ENCODE results near the gene ABR. TPM values are rescaled to one million over a fixed set of nuclear protein-coding genes. Genes with fewer than 3 reads are reported as not detected.
A peak's percentile ranks its signal among the peaks of the same experiment; 100 is the strongest.
"Not testable (repeated sequence)": the region's sequence is repeated elsewhere in the genome, so short reads cannot be mapped to it uniquely, and the experiment has no call there.

Gene ABR
- total RNA-seq, 1 donor from 2014 or later, result 110 TPM

DNA sequence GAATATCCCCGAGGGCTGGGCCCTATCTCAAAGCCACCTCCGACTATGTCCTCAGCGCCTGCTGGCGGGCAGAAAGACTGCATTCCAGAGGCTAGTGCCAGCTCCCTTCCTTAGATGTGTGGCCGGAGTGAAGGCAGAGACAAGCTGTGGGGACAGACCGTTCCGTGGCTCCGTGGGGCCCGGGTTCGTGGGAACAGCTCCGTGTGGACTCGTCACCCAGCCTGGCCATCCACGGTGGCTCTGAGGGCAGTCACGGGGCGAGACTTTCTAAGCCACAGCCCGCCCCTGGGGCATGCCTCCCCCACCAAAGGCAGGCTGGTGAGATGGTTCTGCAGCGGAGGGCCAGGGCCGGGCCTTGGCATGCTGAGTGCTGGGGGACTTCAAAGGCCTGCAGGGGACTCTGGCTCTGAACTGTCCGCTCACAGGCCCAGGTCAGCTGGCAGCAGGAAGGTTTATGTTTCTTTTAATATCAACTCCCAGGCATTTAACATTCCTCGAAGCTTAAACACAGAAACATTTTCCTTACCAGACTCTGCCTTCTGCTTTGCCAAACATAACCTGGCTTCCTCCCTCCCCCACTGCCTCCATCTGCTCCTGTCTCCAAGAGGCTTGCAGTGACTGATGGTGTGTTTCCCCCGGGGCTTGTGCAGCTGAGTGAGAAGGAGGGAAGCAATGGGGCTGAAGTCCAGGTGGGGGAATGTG lies 132.5 kb downstream of the ABR start:
- Mint-ChIP-seq H3K36me3 (ENCODE audit: unreplicated experiment) (peaks cover 8% of the 10 kb centered on the region), H3K4me3 (ENCODE audit: unreplicated experiment) (no peak overlapping the region), H3K27ac (ENCODE audit: unreplicated experiment) (peak overlapping the region; percentile 78), H3K27me3 (ENCODE audit: unreplicated experiment) (no peaks in the 10 kb centered on the region), H3K4me1 (ENCODE audit: unreplicated experiment) (peaks cover 52% of the 10 kb centered on the region), H3K9me3 (ENCODE audit: unreplicated experiment) (no peaks in the 10 kb centered on the region)
- DNase-seq (ENCODE audit: extremely low spot score, unreplicated experiment), result no peak
- TF ChIP-seq, protein P1, sequence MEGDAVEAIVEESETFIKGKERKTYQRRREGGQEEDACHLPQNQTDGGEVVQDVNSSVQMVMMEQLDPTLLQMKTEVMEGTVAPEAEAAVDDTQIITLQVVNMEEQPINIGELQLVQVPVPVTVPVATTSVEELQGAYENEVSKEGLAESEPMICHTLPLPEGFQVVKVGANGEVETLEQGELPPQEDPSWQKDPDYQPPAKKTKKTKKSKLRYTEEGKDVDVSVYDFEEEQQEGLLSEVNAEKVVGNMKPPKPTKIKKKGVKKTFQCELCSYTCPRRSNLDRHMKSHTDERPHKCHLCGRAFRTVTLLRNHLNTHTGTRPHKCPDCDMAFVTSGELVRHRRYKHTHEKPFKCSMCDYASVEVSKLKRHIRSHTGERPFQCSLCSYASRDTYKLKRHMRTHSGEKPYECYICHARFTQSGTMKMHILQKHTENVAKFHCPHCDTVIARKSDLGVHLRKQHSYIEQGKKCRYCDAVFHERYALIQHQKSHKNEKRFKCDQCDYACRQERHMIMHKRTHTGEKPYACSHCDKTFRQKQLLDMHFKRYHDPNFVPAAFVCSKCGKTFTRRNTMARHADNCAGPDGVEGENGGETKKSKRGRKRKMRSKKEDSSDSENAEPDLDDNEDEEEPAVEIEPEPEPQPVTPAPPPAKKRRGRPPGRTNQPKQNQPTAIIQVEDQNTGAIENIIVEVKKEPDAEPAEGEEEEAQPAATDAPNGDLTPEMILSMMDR (IDR thresholded peaks at IDR 0.05), result no peak

DNA sequence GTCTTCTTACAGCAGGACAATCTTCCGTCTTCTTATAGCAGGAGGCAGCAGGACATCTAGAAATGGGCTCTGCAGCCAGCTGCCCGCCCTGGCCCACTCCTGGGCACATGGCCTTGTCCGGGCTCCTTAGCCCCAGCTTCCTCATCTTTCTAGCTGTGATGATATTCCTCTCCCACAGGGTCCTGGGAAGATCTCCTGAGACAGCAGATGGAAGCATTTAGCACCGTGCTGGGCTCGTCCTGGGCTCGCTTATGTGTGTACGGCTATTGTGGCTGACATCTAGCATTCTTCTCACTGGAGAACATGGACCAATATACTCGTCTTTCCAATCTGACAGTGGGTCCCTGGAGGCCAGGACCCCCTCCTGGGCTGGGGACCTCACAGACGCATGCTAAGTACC lies 134.3 kb downstream of the ABR start:
- Mint-ChIP-seq H3K4me3 (ENCODE audit: unreplicated experiment) (no peak overlapping the region), H3K4me1 (ENCODE audit: unreplicated experiment) (peaks cover 54% of the 10 kb centered on the region), H3K27me3 (ENCODE audit: unreplicated experiment) (no peaks in the 10 kb centered on the region), H3K36me3 (ENCODE audit: unreplicated experiment) (peaks cover 14% of the 10 kb centered on the region), H3K9me3 (ENCODE audit: unreplicated experiment) (no peaks in the 10 kb centered on the region), H3K27ac (ENCODE audit: unreplicated experiment) (peak overlapping the region; percentile 43)
- DNase-seq (ENCODE audit: extremely low spot score, unreplicated experiment), result no peak
- TF ChIP-seq, protein P1 (IDR thresholded peaks at IDR 0.05), result no peak

DNA sequence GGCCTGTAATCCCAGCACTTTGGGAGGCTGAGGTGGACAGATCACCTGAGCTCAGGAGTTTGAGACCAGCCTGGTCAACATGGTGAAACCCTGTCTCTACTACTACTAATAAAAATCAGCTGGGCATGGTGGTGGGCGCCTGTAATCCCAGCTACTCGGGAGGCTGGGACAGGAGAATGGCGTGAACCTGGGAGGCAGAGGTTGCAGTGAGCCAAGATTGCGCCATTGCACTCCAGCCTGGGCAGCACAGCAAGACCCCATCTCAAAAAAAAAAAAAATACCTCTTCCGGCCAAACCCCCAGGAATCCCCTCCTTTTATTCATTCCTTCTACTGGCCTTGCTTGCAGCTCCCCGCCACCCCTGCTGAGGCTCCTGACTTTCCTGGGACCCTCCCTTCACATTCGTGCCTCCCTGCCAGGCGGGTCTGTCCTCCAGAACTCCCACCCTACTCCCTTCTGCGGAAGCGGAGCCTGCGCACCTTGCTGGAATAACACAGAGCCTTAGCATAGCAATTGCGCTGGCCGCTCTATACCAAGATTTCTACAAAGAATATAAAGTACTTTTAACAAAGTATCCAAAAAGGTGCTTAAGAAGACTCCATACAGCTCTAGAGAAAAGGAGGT lies 135.3 kb downstream of the ABR start:
- Mint-ChIP-seq H3K4me3 (ENCODE audit: unreplicated experiment) (peak overlapping the region; percentile 4), H3K27ac (ENCODE audit: unreplicated experiment) (peak overlapping the region; percentile 60), H3K4me1 (ENCODE audit: unreplicated experiment) (peaks cover 62% of the 10 kb centered on the region)
- DNase-seq (ENCODE audit: extremely low spot score, unreplicated experiment); H3K27me3 Mint-ChIP-seq (ENCODE audit: unreplicated experiment); H3K9me3 Mint-ChIP-seq (ENCODE audit: unreplicated experiment); H3K36me3 Mint-ChIP-seq (ENCODE audit: unreplicated experiment): not testable (repeated sequence)

DNA sequence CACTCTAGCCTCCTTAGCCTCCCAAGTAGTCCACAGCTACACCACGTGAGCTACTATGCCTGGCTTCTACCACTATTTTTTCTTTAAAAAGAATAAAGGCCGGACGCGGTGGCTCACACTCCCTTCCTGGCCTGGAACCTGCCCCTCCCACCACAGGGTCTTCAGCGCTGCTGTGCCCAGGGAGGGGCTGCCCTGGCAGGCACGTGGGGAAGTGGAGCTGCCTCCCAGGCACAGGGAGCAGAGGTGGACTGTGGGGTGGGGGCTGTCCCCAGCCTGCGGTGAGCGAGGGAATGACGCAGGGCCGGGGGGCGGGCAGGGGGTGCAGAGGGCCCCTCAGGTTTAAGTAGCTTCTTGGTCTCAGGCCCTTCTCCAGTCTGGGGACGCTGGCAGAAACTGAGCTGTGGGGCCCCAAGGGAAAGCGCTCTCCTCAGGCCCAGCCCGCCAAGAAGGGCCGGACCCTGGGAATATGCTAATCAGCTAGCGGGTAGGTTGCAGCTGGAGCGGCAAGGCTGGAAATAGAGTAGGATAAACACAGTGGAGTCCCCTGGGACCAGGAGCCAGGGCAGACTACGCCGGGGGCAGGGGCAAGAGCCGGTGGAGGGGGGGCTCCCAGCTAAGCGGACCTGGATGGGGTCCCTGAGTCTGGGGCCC lies 136.1 kb downstream of the ABR start:
- H3K27ac Mint-ChIP-seq (ENCODE audit: unreplicated experiment), result peak overlapping the region; percentile 68
- H3K4me1 Mint-ChIP-seq (ENCODE audit: unreplicated experiment), result peaks cover 64% of the 10 kb centered on the region
- H3K4me3 Mint-ChIP-seq (ENCODE audit: unreplicated experiment), result no peak overlapping the region
- H3K9me3 Mint-ChIP-seq (ENCODE audit: unreplicated experiment), result no peaks in the 10 kb centered on the region
- H3K36me3 Mint-ChIP-seq (ENCODE audit: unreplicated experiment), result peaks cover 9% of the 10 kb centered on the region
- TF ChIP-seq, protein P1 (IDR thresholded peaks at IDR 0.05), result no peak
- H3K27me3 Mint-ChIP-seq (ENCODE audit: unreplicated experiment), result no peaks in the 10 kb centered on the region
- peak; percentile 91 for DNase-seq (ENCODE audit: extremely low spot score, unreplicated experiment)

DNA sequence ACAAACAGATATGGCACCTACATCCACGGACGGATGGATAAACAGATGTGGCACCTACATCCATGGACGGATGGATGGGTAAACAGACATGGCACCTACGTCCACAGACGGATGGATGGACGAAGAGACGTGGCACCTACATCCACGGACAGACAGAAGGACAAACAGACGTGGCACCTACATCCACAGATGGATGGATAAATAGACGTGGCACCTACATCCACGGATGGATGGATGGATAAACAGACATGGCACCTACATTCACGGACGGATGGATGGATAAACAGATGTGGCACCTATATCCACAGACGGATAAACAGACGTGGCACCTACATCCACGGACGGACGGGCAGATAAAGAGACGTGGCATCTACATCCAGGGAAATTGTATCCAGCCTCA lies 137.3 kb downstream of the ABR start:
- Mint-ChIP-seq H3K9me3 (ENCODE audit: unreplicated experiment) (no peaks in the 10 kb centered on the region), H3K4me1 (ENCODE audit: unreplicated experiment) (peaks cover 56% of the 10 kb centered on the region), H3K36me3 (ENCODE audit: unreplicated experiment) (peaks cover 9% of the 10 kb centered on the region), H3K27ac (ENCODE audit: unreplicated experiment) (no peak overlapping the region), H3K4me3 (ENCODE audit: unreplicated experiment) (no peak overlapping the region), H3K27me3 (ENCODE audit: unreplicated experiment) (no peaks in the 10 kb centered on the region)
- no peak for DNase-seq (ENCODE audit: extremely low spot score, unreplicated experiment)
- TF ChIP-seq, protein P1 (IDR thresholded peaks at IDR 0.05), result no peak

Data from osteocyte (in vitro differentiated cells).